H9 (cell line): ENCODE results near the gene BRSK1. TPM values are rescaled to one million over a fixed set of nuclear protein-coding genes. Genes with fewer than 3 reads are reported as not detected.

Source experiments
- DNase-seq: peaks from one replicate; pipeline ENCODE4 v3.0.0-alpha.2; 2017
- H2AFZ ChIP-seq: one replicate; pipeline ENCODE4 v1.6.1; 2013; ENCODE audit warnings: mild to moderate bottlenecking, low read length, control low read depth, moderate library complexity
- H2AK5ac ChIP-seq: 2 replicates; pipeline ENCODE4 v1.6.1; 2013; ENCODE audit warnings: low read length, control low read depth, mixed read lengths; ENCODE audit not compliant: insufficient read length
- H2BK120ac ChIP-seq: one replicate; pipeline ENCODE4 v1.6.1; 2013; ENCODE audit warnings: low read depth, mild to moderate bottlenecking, low read length, control low read depth, inconsistent platforms; ENCODE audit not compliant: poor library complexity, severe bottlenecking
- H2BK12ac ChIP-seq: 2 replicates; pipeline ENCODE4 v1.6.1; 2013; ENCODE audit warnings: low read length, control low read depth, mixed read lengths, low read depth; ENCODE audit not compliant: insufficient read length
- H2BK15ac ChIP-seq: 2 replicates; pipeline ENCODE4 v1.6.1; 2013; ENCODE audit warnings: low read depth, low read length, control low read depth
- H2BK20ac ChIP-seq: one replicate; pipeline ENCODE4 v1.6.1; 2013; ENCODE audit warnings: low read depth, mild to moderate bottlenecking, low read length, control low read depth, inconsistent platforms; ENCODE audit not compliant: poor library complexity, severe bottlenecking
- H2BK5ac ChIP-seq: 2 replicates; pipeline ENCODE4 v1.6.1; 2013; ENCODE audit warnings: low read length, control low read depth, mixed read lengths; ENCODE audit not compliant: insufficient read length
- H3K14ac ChIP-seq: 2 replicates; pipeline ENCODE4 v1.6.1; 2013; ENCODE audit warnings: low read length, control low read depth; ENCODE audit not compliant: insufficient read depth
- H3K18ac ChIP-seq: 2 replicates; pipeline ENCODE4 v1.6.1; 2013; ENCODE audit warnings: low read depth, mild to moderate bottlenecking, mixed read lengths, low read length, control low read depth; ENCODE audit not compliant: insufficient read length
- H3K23ac ChIP-seq: 2 replicates; pipeline ENCODE4 v1.6.1; 2013; ENCODE audit warnings: low read length, control low read depth, mixed read lengths, low read depth; ENCODE audit not compliant: insufficient read length
- H3K23me2 ChIP-seq: 2 replicates; pipeline ENCODE4 v1.6.1; 2013; ENCODE audit warnings: low read depth, mild to moderate bottlenecking, mixed read lengths, low read length, control low read depth; ENCODE audit not compliant: insufficient read length, poor library complexity, severe bottlenecking
- H3K27ac ChIP-seq: 2 replicates; pipeline ENCODE4 v1.5.1; 2013; ENCODE audit warnings: low read length, control low read depth, mixed read lengths, low read depth; ENCODE audit not compliant: insufficient read length
- H3K27me3 ChIP-seq: 2 replicates; pipeline ENCODE4 v1.6.1; 2013; ENCODE audit warnings: low read length, control low read depth, inconsistent platforms; ENCODE audit not compliant: insufficient read depth
- H3K4ac ChIP-seq: 2 replicates; pipeline ENCODE4 v1.6.1; 2013; ENCODE audit warnings: low read depth, mild to moderate bottlenecking, control low read depth, inconsistent platforms, low read length, moderate library complexity
- H3K4me1 ChIP-seq: 2 replicates; pipeline ENCODE4 v1.6.1; 2013; ENCODE audit warnings: low read length, control low read depth, inconsistent platforms; ENCODE audit not compliant: insufficient read depth
- H3K4me2 ChIP-seq: 2 replicates; pipeline ENCODE4 v1.6.1; 2013; ENCODE audit warnings: low read length, control low read depth, mixed read lengths; ENCODE audit not compliant: insufficient read length, insufficient read depth
- H3K56ac ChIP-seq: 2 replicates; pipeline ENCODE4 v1.6.1; 2013; ENCODE audit warnings: low read depth, mild to moderate bottlenecking, mixed read lengths, low read length, control low read depth; ENCODE audit not compliant: insufficient read length
- H3K79me1 ChIP-seq: 2 replicates; pipeline ENCODE4 v1.6.1; 2013; ENCODE audit warnings: low read depth, mild to moderate bottlenecking, moderate library complexity, low read length, control low read depth, inconsistent platforms; ENCODE audit not compliant: insufficient read depth, poor library complexity, severe bottlenecking
- H3K79me2 ChIP-seq: 2 replicates; pipeline ENCODE4 v1.6.1; 2013; ENCODE audit warnings: low read length, control low read depth, inconsistent platforms; ENCODE audit not compliant: insufficient read depth
- H3K9ac ChIP-seq: 2 replicates; pipeline ENCODE4 v1.6.1; 2013; ENCODE audit warnings: low read length, control low read depth, mixed read lengths; ENCODE audit not compliant: insufficient read length; ENCODE audit errors: extremely low read depth
- H3K9me3 ChIP-seq: one replicate; pipeline ENCODE4 v1.6.1; 2013; ENCODE audit warnings: low read depth, low read length, inconsistent platforms; ENCODE audit not compliant: control insufficient read depth
- H3T11ph ChIP-seq: one replicate; pipeline ENCODE4 v1.6.1; 2013; ENCODE audit warnings: mild to moderate bottlenecking, low read length, control low read depth, inconsistent platforms
- H4K20me1 ChIP-seq: one replicate; pipeline ENCODE4 v1.6.1; 2013; ENCODE audit not compliant: control insufficient read depth, insufficient read length, insufficient read depth
- H4K5ac ChIP-seq: 2 replicates; pipeline ENCODE4 v1.6.1; 2013; ENCODE audit warnings: low read depth, mild to moderate bottlenecking, mixed read lengths, low read length, control low read depth; ENCODE audit not compliant: insufficient read length
- H4K8ac ChIP-seq: replicated peaks from 2 replicates; pipeline ENCODE4 v1.6.1; 2013; ENCODE audit warnings: low read length, control low read depth, mixed read lengths, low read depth; ENCODE audit not compliant: insufficient read length
- H4K91ac ChIP-seq: 2 replicates; pipeline ENCODE4 v1.6.1; 2013; ENCODE audit warnings: low read depth, mild to moderate bottlenecking, moderate library complexity, mixed read lengths, low read length, control low read depth; ENCODE audit not compliant: insufficient read length
- H3K27ac Mint-ChIP-seq, 3 experiments: 2 replicates in 2 of 3; 3 replicates in 1 of 3; pipeline ENCODE4 v1.8.0; 2020 to 2021; ENCODE audit warnings: mixed read lengths in 3 of 3, mild to moderate bottlenecking in 1 of 3, moderate library complexity in 1 of 3
- H3K27me3 Mint-ChIP-seq: 2 replicates; pipeline ENCODE4 v1.8.0; 2021; ENCODE audit warnings: low read depth, mild to moderate bottlenecking, moderate library complexity, mixed read lengths
- H3K36me3 Mint-ChIP-seq, 3 experiments: 2 replicates in 2 of 3; 3 replicates in 1 of 3; pipeline ENCODE4 v1.8.0; 2020 to 2021; ENCODE audit warnings: low read depth in 3 of 3, mixed read lengths in 3 of 3; ENCODE audit not compliant: insufficient read depth in 1 of 3
- H3K4me1 Mint-ChIP-seq, 2 experiments: 2 replicates each; pipeline ENCODE4 v1.8.0; 2020; ENCODE audit warnings: mixed read lengths in 2 of 2
- H3K4me3 Mint-ChIP-seq, 2 experiments: 2 replicates in 1 of 2; 3 replicates in 1 of 2; pipeline ENCODE4 v1.8.0; 2020 to 2021; ENCODE audit warnings: mild to moderate bottlenecking in 2 of 2, mixed read lengths in 2 of 2, moderate library complexity in 1 of 2
- H3K9me3 Mint-ChIP-seq, 2 experiments: 2 replicates in 1 of 2; 3 replicates in 1 of 2; pipeline ENCODE4 v1.8.0; 2020; ENCODE audit warnings: mild to moderate bottlenecking in 2 of 2, mixed read lengths in 2 of 2, moderate library complexity in 1 of 2
- WGBS: extraction: QIAGEN DNeasy Blood & Tissue Kit; methylation state at CpG from one replicate; pipeline ENCODE4 v1.1.7; 2013; ENCODE audit warnings: missing lambda C conversion rate, low lambda C conversion rate, mixed read lengths; ENCODE audit not compliant: insufficient read length; ENCODE audit errors: extremely low coverage; 5-methylcytosine and 5-hydroxymethylcytosine counted together
- total RNA-seq: library from RNA; stranded (reverse); gene quantifications from 2 replicates; pipeline ENCODE4 v1.2.1, GENCODE V29; 2021
- TF ChIP-seq, protein P1 (sequence below): fragments of 200-600 bp; sonication (generic); conservative IDR thresholded peaks from 3 replicates; pipeline ENCODE4 v1.8.0; 2021; ENCODE audit warnings: antibody characterized with exemption, mild to moderate bottlenecking

Gene BRSK1
- total RNA-seq, 1 experiment from 2014 or later = 43.5 TPM

- Histone ChIP-seq H3T11ph (no peak overlapping the region), H4K8ac (no peak overlapping the region), H3K9me3 (no peaks in the 10 kb centered on the region), H3K4ac (no peak overlapping the region), H3K23me2 (peaks cover 9% of the 10 kb centered on the region), H3K18ac (no peak overlapping the region), H3K79me1 (peaks cover 18% of the 10 kb centered on the region), H2AFZ (no peak overlapping the region), H2AK5ac (no peak overlapping the region), H2BK20ac (no peak overlapping the region), H3K23ac (no peak overlapping the region), H3K56ac (no peak overlapping the region), H4K20me1 (peaks cover 3% of the 10 kb centered on the region), H4K5ac (no peak overlapping the region), H2BK15ac (no peak overlapping the region), H3K4me1 (peaks cover 12% of the 10 kb centered on the region; the same call in 1 of the 2 replicates), H3K4me2 (no peak overlapping the region), H3K79me2 (peaks cover 55% of the 10 kb centered on the region; the same call in 1 of the 2 replicates), H3K27ac (no peak overlapping the region), H3K14ac (peak overlapping the region; percentile 25; the same call in 1 of the 2 replicates), H2BK120ac (no peak overlapping the region), H4K91ac (no peak overlapping the region), H2BK5ac (no peak overlapping the region), H3K9ac (no peak overlapping the region), H2BK12ac (no peak overlapping the region), H3K27me3 (no peaks in the 10 kb centered on the region)
- TF ChIP-seq, protein P1, sequence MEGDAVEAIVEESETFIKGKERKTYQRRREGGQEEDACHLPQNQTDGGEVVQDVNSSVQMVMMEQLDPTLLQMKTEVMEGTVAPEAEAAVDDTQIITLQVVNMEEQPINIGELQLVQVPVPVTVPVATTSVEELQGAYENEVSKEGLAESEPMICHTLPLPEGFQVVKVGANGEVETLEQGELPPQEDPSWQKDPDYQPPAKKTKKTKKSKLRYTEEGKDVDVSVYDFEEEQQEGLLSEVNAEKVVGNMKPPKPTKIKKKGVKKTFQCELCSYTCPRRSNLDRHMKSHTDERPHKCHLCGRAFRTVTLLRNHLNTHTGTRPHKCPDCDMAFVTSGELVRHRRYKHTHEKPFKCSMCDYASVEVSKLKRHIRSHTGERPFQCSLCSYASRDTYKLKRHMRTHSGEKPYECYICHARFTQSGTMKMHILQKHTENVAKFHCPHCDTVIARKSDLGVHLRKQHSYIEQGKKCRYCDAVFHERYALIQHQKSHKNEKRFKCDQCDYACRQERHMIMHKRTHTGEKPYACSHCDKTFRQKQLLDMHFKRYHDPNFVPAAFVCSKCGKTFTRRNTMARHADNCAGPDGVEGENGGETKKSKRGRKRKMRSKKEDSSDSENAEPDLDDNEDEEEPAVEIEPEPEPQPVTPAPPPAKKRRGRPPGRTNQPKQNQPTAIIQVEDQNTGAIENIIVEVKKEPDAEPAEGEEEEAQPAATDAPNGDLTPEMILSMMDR = no peak
- Mint-ChIP-seq H3K27ac (peak overlapping the region in 2 of 3 experiments; percentile 88 to 89; a peak in 3 of 7 replicates), H3K9me3 (no peaks in the 10 kb centered on the region), H3K4me1 (peaks cover 44 to 46% of the 10 kb centered on the region in 2 experiments), H3K27me3 (no peaks in the 10 kb centered on the region; the same call in none of the 2 replicates), H3K4me3 (peak overlapping the region in 1 of 2 experiments; percentile 19; a peak in 1 of 5 replicates), H3K36me3 (peaks cover 2 to 13% (median 7%) of the 10 kb centered on the region in 3 experiments; a peak in 6 of 7 replicates)
- DNase-seq = no peak
- no CpG with 5 or more reads among the region's 6 CpGs for WGBS
Observed at GRCh38 chr19:55254625-55254977, 29.2 kb upstream of the BRSK1 start.
